Esophagus squamous epithelium (tissue), 5 donors: Measurements from ENCODE around the gene ZNF638. TPM values are rescaled to one million over a fixed set of nuclear protein-coding genes. Genes with fewer than 3 reads are reported as not detected.
A peak's percentile ranks its signal among the peaks of the same experiment; 100 is the strongest.
"Not testable (repeated sequence)": the region's sequence is repeated elsewhere in the genome, so short reads cannot be mapped to it uniquely, and the experiment has no call there.

Experiments
- DNase-seq: peaks from one replicate; lab custom pipeline; 2025; lab: John Stamatoyannopoulos, UW
- H3K27ac ChIP-seq, 4 donors: fragments of 200-600 bp; sonication (generic); one replicate each; pipeline ENCODE4 v1.5.1; 2016 to 2019; ENCODE audit warnings: mild to moderate bottlenecking in 1 of 4
- H3K27me3 ChIP-seq, 4 donors: fragments of 200-600 bp; sonication (generic); 1 replicate in 3 of 4; 2 replicates in 1 of 4; pipeline versions ENCODE4 v1.5.1 to v1.6.0; 2017 to 2021; ENCODE audit warnings: antibody characterized with exemption in 1 of 4
- H3K36me3 ChIP-seq, 3 donors: fragments of 200-600 bp; sonication (generic); one replicate each; pipeline ENCODE4 v1.5.1; 2016 to 2019
- H3K4me1 ChIP-seq, 3 donors: fragments of 200-600 bp; sonication (generic); one replicate each; pipeline ENCODE4 v1.5.1; 2017 to 2019
- H3K4me3 ChIP-seq, 4 donors: fragments of 200-600 bp; sonication (generic); 1 replicate in 3 of 4; 2 replicates in 1 of 4; pipeline ENCODE4 v1.5.1; 2016 to 2019; ENCODE audit warnings: mild to moderate bottlenecking in 2 of 4, moderate library complexity in 1 of 4
- H3K9me3 ChIP-seq, 3 donors: fragments of 200-600 bp; sonication (generic); one replicate each; pipeline ENCODE4 v1.5.1; 2016 to 2019
- CTCF ChIP-seq, 6 experiments: fragments of 450-650 bp in 4 of 6; fragments of 200-600 bp in 2 of 6; sonication (generic) in 2 of 6; IDR thresholded peaks; one replicate each; pipeline ENCODE4 v1.5.1; 2016 to 2019; ENCODE audit warnings: antibody characterized with exemption in 6 of 6, mild to moderate bottlenecking in 4 of 6, moderate library complexity in 4 of 6
- POLR2A ChIP-seq, 4 donors: fragments of 450-650 bp; IDR thresholded peaks; one replicate each; pipeline ENCODE4 v1.6.1; 2017; ENCODE audit warnings: antibody characterized with exemption in 4 of 4, mild to moderate bottlenecking in 4 of 4, moderate library complexity in 3 of 4
- WGBS, 2 donors: methylation state at CpG; one replicate each; pipeline ENCODE4 v1.1.5; 2018; 5-methylcytosine and 5-hydroxymethylcytosine counted together
- intact Hi-C: fragments of 100-400 bp; cut with DNase I; formaldehyde crosslinking; loops from one replicate; pipeline ENCODE4 v1.15.0; 2022
- total RNA-seq, 4 donors: library from RNA; depleted of rRNA; stranded (reverse); fragments of >200 nt; gene quantifications; one replicate each; pipeline ENCODE4 v1.1.0, GENCODE V29; 2016
- donor health status: DM: yes; HTN: yes; CAD: no.

ZNF638 gene
- total RNA-seq, 4 donors from 2014 or later = 67.3 to 133 (median 79.2) TPM

GRCh38 chr2:71402427-71402826 lies 70.8 kb downstream of the ZNF638 start:
- H3K27me3 ChIP-seq = no peaks in the 10 kb centered on the region
- WGBS, 2 donors = 86 to 91% methylated on average over 3 of the region's 3 CpGs
- H3K4me3 ChIP-seq = no peak overlapping the region
- H3K27ac ChIP-seq = no peak overlapping the region
- H3K36me3 ChIP-seq = peaks cover 6 to 99% (median 26%) of the 10 kb centered on the region in 3 donors
- H3K4me1 ChIP-seq = no peaks in the 10 kb centered on the region
- no peak for DNase-seq
- intact Hi-C loops = no loop called here
- no peak for TF ChIP-seq POLR2A (IDR thresholded peaks at IDR 0.05)
- no peak for TF ChIP-seq CTCF (IDR thresholded peaks at IDR 0.05)
- no peaks in the 10 kb centered on the region for H3K9me3 ChIP-seq

- Histone ChIP-seq H3K4me3 (no peak overlapping the region), H3K4me1 (no peaks in the 10 kb centered on the region), H3K27me3 (no peaks in the 10 kb centered on the region), H3K27ac (no peak overlapping the region), H3K9me3 (no peaks in the 10 kb centered on the region), H3K36me3 (peaks cover 6 to 59% (median 19%) of the 10 kb centered on the region in 3 donors)
- intact Hi-C loops = no loop called here
- TF ChIP-seq POLR2A (IDR thresholded peaks at IDR 0.05) = no peak
- TF ChIP-seq CTCF (IDR thresholded peaks at IDR 0.05) = no peak
- no peak for DNase-seq
- 74 to 85% methylated on average over 3 of the region's 3 CpGs for WGBS, 2 donors
These were observed 78.0 kb downstream of the ZNF638 start for GRCh38 chr2:71409611-71410010.

GRCh38 chr2:71410696-71411095 lies 79.1 kb downstream of the ZNF638 start:
- no peaks in the 10 kb centered on the region for H3K4me1 ChIP-seq
- H3K36me3 ChIP-seq = peaks cover 6 to 48% (median 8%) of the 10 kb centered on the region in 3 donors
- DNase-seq = no peak
- intact Hi-C loops = no loop called here
- WGBS, 2 donors = 33 to 92% methylated on average over 1 to 4 of the region's 4 CpGs
- no peaks in the 10 kb centered on the region for H3K27me3 ChIP-seq
- H3K9me3 ChIP-seq = no peaks in the 10 kb centered on the region
- H3K27ac ChIP-seq = no peak overlapping the region
- TF ChIP-seq POLR2A (IDR thresholded peaks at IDR 0.05) (no peak), CTCF (IDR thresholded peaks at IDR 0.05) (no peak)
- H3K4me3 ChIP-seq = no peak overlapping the region

- Histone ChIP-seq H3K27ac (peak overlapping the region; percentile 65 to 81 (median 78)), H3K4me1 (peaks cover 0 to 10% (median 5%) of the 10 kb centered on the region in 3 donors), H3K4me3 (peak overlapping the region; percentile 12 to 59 (median 36))
- DNase-seq, H3K36me3 ChIP-seq, H3K27me3 ChIP-seq, H3K9me3 ChIP-seq, intact Hi-C loops: not testable (repeated sequence)
- no CpG with 5 or more reads among the region's 15 CpGs for WGBS, 2 donors
- peak in 1 of 6 experiments; percentile 8 for TF ChIP-seq CTCF (IDR thresholded peaks at IDR 0.05)
These were observed 85.3 kb downstream of the ZNF638 start for GRCh38 chr2:71416866-71417265.

GRCh38 chr2:71417300-71418202 lies 86.0 kb downstream of the ZNF638 start:
- peaks cover 0 to 10% (median 5%) of the 10 kb centered on the region in 3 donors for H3K4me1 ChIP-seq
- no peaks in the 10 kb centered on the region for H3K9me3 ChIP-seq
- peak overlapping the region; percentile 65 to 81 (median 78) for H3K27ac ChIP-seq
- 15 to 24% methylated on average over 7 to 8 of the region's 16 CpGs for WGBS, 2 donors
- peak overlapping the region; percentile 12 to 59 (median 36) for H3K4me3 ChIP-seq
- H3K36me3 ChIP-seq = peaks cover 0 to 5% (median 0%) of the 10 kb centered on the region in 3 donors
- no peaks in the 10 kb centered on the region for H3K27me3 ChIP-seq
- TF ChIP-seq POLR2A (IDR thresholded peaks at IDR 0.05) = no peak
- TF ChIP-seq CTCF (IDR thresholded peaks at IDR 0.05) = no peak
- no peak for DNase-seq
- intact Hi-C loops = no loop called here
